HG02973 (cell line): ENCODE data around the gene RASGEF1C.
"Not testable (repeated sequence)": the region's sequence is repeated elsewhere in the genome, so short reads cannot be mapped to it uniquely, and the experiment has no call there.

Experiments
- ATAC-seq: cut with Tn5 transposase; IDR thresholded peaks from one replicate; pipeline ENCODE4 v1.9.1; 2021; ENCODE audit warnings: moderate library complexity; ENCODE audit not compliant: unreplicated experiment

Gene RASGEF1C

GRCh38 chr5:180137401-180138213, 71.4 kb downstream of the RASGEF1C start:
- no peak for ATAC-seq

DNA sequence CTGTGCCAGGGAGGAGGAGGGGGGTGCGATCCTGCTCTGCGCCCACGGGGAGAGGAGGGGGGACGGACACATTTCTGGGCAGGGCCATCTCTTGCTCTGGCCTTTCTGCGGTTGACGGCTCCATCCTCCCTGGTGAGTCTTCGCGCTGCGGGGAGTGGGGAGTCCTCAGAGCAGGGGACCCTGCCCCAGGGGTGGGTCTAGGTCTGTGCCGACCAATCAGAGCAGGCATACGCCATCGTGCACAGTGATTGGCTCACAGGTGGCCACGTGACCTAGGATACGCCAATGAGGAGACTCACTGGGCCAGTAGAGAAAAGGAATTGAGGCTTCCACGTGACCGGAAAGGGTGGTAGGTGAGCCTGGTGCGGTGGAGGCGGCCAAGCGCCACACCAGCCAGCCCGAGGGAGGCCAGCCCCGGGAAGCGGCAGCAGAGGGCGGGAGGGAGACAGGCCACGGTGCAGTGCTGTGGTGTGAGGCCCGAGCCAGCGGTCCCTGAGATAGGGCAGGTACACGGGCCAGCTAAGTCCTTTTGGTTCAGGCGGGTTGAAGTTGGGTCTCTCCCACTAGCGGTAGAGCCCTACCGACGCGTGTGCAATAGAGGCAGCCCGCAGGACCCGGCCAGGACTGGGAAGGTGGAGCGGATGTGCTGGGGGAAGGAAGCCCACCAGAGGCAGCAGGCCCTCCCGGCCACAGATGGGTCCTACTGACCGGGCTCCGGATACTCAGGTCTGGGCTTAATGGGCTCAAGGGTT, 72.2 kb downstream of the RASGEF1C start:
- ATAC-seq = no peak

DNA sequence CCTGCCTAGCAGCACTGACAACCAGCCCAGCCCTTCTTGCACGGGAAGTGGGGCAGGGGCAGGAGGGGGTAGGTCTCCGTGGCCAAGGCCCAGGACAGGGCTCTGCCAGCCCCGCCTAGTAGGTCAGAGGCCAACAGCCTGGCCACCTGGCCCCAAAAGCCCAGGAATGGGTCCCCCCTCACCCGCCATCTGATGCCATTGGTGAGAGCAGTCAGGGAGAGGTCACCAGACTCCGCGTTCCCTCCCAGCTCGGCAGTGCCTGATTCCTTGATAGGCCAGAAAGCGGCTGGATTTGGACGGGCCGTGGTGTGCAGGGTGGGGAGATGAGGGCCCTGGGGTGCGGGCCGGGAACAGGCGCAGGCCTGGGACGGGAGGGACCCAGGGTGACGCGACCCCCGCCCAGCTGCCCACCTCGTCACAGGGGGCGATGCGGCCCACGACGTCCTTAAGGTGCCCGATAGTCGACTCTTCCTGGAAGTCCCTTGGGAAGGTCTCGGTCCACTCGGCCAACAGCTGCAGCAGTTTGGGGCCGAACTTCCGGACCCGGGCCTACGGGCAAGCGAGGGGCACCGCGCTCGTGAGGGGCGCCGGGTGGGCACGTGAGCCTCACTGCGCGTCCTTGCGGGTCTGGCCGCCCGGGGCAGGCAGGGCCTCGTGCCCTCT, 72.9 kb downstream of the RASGEF1C start:
- ATAC-seq = no peak

GRCh38 chr5:180135128-180135955, 73.7 kb downstream of the RASGEF1C start:
- ATAC-seq = no peak

DNA sequence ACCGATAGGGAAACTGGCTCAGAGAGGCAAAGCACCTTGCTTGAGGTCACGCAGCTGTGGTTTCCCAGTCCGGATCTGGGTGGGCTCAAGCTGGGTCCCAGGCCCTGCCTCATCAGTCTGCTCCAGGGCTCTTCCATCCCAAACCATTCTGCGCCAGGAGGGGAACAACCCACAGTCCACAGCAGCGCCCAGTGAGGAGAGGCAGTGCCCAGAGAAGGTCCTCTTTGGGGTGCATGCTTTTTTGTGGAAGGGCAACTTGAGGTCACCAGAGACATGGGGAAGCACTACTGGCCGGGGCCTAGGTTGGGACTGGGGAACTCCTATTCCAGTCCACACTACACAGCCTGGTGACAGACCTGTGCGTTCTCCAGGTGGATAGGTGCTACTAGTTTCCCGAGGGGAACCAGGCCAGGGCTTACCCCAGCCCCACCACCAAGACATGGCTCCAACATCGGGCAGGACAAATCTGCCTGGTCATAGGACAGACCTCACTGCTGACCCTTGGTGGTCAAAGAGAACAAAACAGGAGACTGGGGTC, 75.0 kb downstream of the RASGEF1C start:
- ATAC-seq = no peak

DNA sequence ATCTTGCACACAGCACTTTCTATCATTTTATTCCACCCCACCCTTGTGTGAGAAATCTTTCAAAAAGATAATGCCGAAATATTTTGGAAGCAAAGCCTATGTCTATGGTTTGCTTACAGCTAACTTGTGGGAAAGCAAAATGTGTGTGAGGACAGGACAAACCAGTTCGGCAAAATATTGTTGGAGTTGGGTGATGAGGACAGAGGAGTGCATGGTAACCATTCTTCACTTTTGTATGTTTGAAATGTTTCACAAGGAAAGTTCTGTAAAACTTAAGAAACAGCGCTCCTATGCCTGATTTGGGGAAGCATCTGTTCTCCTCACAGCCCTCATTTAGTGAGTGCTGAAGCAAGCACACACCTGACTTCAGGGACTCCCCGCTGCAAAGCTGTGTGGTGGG, 75.5 kb downstream of the RASGEF1C start:
- ATAC-seq = no peak

DNA sequence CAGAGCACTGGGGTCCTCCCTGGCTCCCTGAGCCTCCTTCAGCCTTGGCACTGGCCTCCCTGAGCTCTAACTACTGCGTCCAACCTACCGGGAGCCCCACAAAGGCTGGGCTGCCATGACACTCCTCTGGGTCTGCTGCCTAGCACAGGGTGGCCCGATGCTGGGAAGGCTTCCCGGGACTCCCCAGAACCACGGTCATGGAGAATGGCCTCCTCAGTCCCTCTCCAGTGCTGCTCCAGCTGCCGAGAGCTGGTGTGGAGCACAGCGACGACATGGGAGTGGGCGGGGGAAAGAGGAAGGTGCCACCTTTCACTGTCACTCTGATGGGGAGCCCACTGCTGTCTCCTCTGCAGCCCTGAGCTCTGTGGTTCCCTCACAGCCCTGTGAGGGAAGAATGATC, 76.0 kb downstream of the RASGEF1C start:
- no peak for ATAC-seq

DNA sequence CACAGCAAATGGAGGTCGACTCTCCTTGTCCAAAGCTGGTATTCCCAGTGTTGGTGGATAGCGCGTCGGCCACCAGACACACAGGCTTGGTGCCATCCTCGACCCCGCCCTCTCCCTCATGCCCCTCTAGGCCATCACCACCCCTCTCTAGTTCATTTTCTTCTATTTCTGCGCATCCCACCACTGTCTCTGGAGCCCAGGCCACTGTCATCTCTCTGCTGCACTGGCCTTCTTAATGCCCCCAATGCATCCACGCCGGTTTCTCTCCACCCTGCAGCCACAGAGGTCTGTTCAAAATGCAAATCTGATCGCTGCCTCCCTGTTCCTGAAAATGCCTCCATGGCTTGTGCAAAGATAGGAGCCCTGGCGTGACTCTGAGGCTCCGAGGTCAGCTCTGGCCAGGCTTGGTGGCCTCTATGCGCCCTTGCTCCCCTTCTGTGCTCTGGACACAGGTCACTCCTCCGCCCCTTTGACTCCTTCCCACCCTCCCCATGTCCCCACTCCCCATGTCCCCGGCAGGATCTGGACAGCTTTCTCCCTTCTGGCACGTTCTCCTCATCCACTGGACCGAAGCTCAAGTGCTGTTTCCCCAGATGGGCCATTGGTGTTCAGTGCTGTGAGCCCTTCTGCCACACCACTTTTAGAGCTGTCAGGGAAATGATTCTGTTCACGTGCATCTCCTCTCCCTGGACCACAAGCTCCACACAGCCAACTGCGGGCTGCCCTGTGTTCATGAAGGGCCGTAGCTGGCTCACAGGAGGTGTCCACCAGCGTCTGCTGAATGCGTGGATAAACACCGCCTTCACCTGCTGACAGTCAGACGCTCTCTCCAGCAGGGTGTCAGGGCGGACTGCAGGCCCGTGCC, 77.9 kb downstream of the RASGEF1C start:
- ATAC-seq = no peak

- no peak for ATAC-seq
Observed at GRCh38 chr5:180130291-180130869, 78.6 kb downstream of the RASGEF1C start.

DNA sequence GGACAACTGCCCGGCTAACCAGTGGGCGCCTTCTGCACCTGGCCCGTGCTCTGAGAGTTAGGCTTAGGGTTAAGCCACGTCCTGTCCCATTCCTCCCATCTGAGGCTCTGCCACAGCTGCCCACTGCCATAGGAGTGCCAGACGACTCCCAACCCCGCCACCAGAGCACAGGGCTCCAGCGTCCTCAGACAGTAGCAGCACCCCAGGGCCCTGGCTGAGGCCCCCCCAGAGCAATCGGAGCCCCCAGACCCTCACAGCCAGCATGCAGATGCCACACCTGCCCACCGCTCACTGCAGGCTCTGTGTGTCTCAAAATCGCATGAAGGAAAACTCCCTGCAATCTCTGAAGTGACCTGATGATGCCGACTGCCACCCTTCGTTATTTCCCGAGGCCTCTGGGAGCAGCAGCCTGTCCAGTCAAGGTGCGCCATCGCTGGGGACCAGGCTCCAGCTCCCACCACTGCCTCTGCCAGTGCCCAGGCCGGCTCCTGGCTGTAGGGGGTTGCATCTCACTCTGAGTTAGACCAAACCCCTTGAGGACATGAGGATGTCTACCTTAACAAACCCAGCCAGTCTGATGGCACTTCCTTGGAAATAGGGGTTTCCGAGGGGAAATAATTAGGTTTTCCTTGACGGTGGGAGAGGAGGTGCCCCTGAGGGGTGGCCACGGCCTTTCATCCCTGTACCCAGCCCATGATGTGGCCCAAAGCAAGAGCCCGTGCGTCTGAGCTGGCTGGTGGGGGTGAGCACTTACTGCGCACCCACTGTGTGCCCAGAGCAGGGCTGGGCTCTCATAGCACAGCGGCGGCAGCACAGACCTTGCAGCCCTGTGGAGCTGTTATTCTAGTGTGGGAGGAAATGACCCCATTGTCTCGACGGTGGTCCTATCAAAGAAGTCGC, 79.5 kb downstream of the RASGEF1C start:
- ATAC-seq = no peak

- no peak for ATAC-seq
Observed at GRCh38 chr5:180128671-180129261, 80.2 kb downstream of the RASGEF1C start.

GRCh38 chr5:180127682-180128670, 81.0 kb downstream of the RASGEF1C start:
- no peak for ATAC-seq

GRCh38 chr5:180126716-180127681, 82.0 kb downstream of the RASGEF1C start:
- ATAC-seq = no peak

- not testable (repeated sequence) for ATAC-seq
Observed at GRCh38 chr5:180126156-180126555, 82.9 kb downstream of the RASGEF1C start.

DNA sequence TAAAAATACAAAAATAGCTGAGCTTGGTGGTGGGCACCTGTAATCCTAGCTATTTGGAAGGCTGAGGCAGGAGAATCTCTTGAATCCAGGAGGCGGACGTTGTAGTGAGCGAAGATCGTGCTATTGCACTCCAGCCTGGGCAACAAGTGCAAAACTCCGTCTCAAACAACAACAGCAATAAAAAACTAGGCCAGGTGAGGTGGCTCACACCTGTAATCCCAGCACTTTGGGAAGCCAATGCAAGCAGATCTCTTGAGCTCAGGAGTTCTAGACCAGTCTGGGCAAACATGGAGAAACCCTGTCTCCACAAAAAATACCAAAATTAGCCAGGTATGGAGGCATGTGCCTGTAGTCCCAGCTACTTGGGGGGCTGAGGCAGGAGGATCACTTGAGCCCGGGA, 84.3 kb downstream of the RASGEF1C start:
- ATAC-seq = not testable (repeated sequence)

DNA sequence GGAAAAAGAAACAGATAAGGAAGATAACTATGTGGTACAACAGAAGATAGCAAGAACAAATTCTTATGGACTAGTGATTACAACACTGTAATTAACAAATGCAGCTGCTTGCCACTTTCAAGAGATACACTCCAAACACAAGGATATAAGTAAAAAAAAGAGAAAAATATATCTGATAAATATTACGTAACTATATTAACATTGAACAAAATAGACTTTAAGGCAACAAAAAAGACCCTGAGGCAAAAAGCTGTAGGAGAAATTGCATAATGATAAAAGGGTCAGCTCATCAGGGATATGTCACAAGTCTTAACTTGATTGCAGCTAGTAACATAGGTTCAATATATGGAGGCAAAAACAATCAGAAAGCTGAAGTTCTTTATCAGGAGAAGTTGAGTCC, 86.1 kb downstream of the RASGEF1C start:
- ATAC-seq = no peak
